ENCODE data around the gene NAT9.

GRCh38 chr17:74792586-74793105, 16.5 kb upstream of the NAT9 start:
- TF ChIP-seq CTCF (conservative IDR thresholded peaks at IDR 0.05) (no peak), ZFX (IDR thresholded peaks at IDR 0.05) (no peak)
